H1 (cell line): ENCODE data around the gene UBR7. TPM values are rescaled to one million over a fixed set of nuclear protein-coding genes. Genes with fewer than 3 reads are reported as not detected.

ENCODE experiments used
- BRCA1 ChIP-seq: IDR thresholded peaks from 2 replicates; pipeline ENCODE4 v1.6.1; 2012; ENCODE audit warnings: low read depth, low read length, improper control_type of control experiment
- CBX5 ChIP-seq: fragments of 300-800, 300-1000 bp; sonication (generic); IDR thresholded peaks from 2 replicates; pipeline ENCODE4 v1.7.1; 2016; ENCODE audit warnings: antibody characterized with exemption, low read length, low read depth
- CEBPB ChIP-seq: IDR thresholded peaks from 2 replicates; pipeline ENCODE4 v1.6.1; 2012; ENCODE audit warnings: low read depth, low read length
- CTBP2 ChIP-seq: IDR thresholded peaks from 2 replicates; pipeline ENCODE4 v1.7.0; 2011; ENCODE audit warnings: borderline replicate concordance, mild to moderate bottlenecking, moderate library complexity, mixed read lengths, low read length; ENCODE audit not compliant: insufficient read depth, insufficient read length
- CTCF ChIP-seq, 3 experiments: IDR thresholded peaks; 1 replicate in 2 of 3; 2 replicates in 1 of 3; pipeline versions ENCODE4 v1.5.1 to v1.6.1; 2011; ENCODE audit warnings: low read length in 3 of 3, mild to moderate bottlenecking in 3 of 3, inconsistent platforms in 2 of 3, low read depth in 1 of 3, moderate library complexity in 1 of 3; ENCODE audit not compliant: insufficient read depth in 1 of 3; ENCODE audit errors: control extremely low read depth in 1 of 3
- FOSL1 ChIP-seq: IDR thresholded peaks from 2 replicates; pipeline ENCODE4 v1.6.1; 2011; ENCODE audit warnings: mild to moderate bottlenecking, low read depth, low read length, moderate library complexity; ENCODE audit not compliant: insufficient read depth
- JUN ChIP-seq: IDR thresholded peaks from 2 replicates; pipeline ENCODE4 v1.6.1; 2011; ENCODE audit warnings: low read depth, mild to moderate bottlenecking, improper control_type of control experiment, low read length
- KDM4A ChIP-seq: IDR thresholded peaks from one replicate; pipeline ENCODE4 v1.7.1; 2012; ENCODE audit warnings: low read depth, mild to moderate bottlenecking, moderate library complexity, low read length, inconsistent platforms; ENCODE audit not compliant: severe bottlenecking
- RAD21 ChIP-seq, 2 experiments: IDR thresholded peaks in 1 of 2; conservative IDR thresholded peaks in 1 of 2; 2 replicates each; pipeline ENCODE4 v1.6.1; 2011; ENCODE audit warnings: low read depth in 2 of 2, low read length in 2 of 2, improper control_type of control experiment in 1 of 2, inconsistent platforms in 1 of 2, mild to moderate bottlenecking in 1 of 2, moderate library complexity in 1 of 2
- RNF2 ChIP-seq: fragments of 200-900, 300-1000 bp; sonication (generic); IDR thresholded peaks from 2 replicates; pipeline ENCODE4 v1.7.1; 2016; ENCODE audit warnings: borderline replicate concordance, low read depth, mild to moderate bottlenecking, antibody characterized with exemption, low read length; ENCODE audit not compliant: poor library complexity, severe bottlenecking; ENCODE audit errors: missing control alignments
- SIX5 ChIP-seq: IDR thresholded peaks from 2 replicates; pipeline ENCODE4 v1.6.1; 2011; ENCODE audit warnings: mild to moderate bottlenecking, low read depth, low read length
- SP4 ChIP-seq: IDR thresholded peaks from 2 replicates; pipeline ENCODE4 v1.6.1; 2012; ENCODE audit warnings: low read length, inconsistent platforms
- SUZ12 ChIP-seq: fragments of 200-600 bp; sonication (generic); IDR thresholded peaks from 2 replicates; pipeline ENCODE4 v1.6.1; 2012; ENCODE audit warnings: mild to moderate bottlenecking, inconsistent platforms, low read length, moderate library complexity, mixed read lengths
- TEAD4 ChIP-seq: IDR thresholded peaks from 2 replicates; pipeline ENCODE4 v1.6.1; 2012; ENCODE audit warnings: low read depth, low read length, inconsistent platforms, mixed read lengths
- ZNF274 ChIP-seq: IDR thresholded peaks from 2 replicates; pipeline ENCODE4 v1.7.0; 2012; ENCODE audit warnings: low read length, borderline replicate concordance; ENCODE audit errors: extremely low read depth
- polyA plus RNA-seq, 7 experiments: library from polyadenylated mRNA; depleted of rRNA in 3 of 7; stranded (reverse) in 5 of 7; unstranded in 2 of 7; fragments of >200 nt in 5 of 7; fragments of 200-250 nt in 2 of 7; gene quantifications; 1 replicate in 5 of 7; 2 replicates in 1 of 7; 4 replicates in 1 of 7; pipeline versions ENCODE4 v1.2.1 to v1.2.3, GENCODE V29; 2011 to 2013; ENCODE audit warnings: missing spikeins in 2 of 7, mixed read lengths in 2 of 7
- total RNA-seq: library from RNA; stranded (reverse); fragmentation: NEBNext Ultra II Directional; extraction: Animal tissue kit (Norgen Biotek cat#: 25700); gene quantifications from 2 replicates; pipeline ENCODE4 v1.2.1, GENCODE V29; 2021

Gene UBR7
- total and polyA plus RNA-seq, 2 of the 8 experiments (the other 6 are each of a cell fraction or from before 2014, with no cell fraction given) = 20.1 to 28.4 TPM

GRCh38 chr14:93160353-93160801, 46.7 kb upstream of the UBR7 start (continued):
- TF ChIP-seq JUN (no peak), CBX5 (no peak), CTCF (IDR thresholded peaks at IDR 0.05; ENCODE audit: control extremely low read depth in 1 of 3, insufficient read depth in 1 of 3, low read depth in 1 of 3, low read length in 3 of 3) (peak; percentile 53 to 61 (median 58)), RNF2 (no peak), KDM4A (no peak), FOSL1 (no peak), RAD21 (IDR thresholded peaks at IDR 0.05 in 1 of 2, conservative IDR thresholded peaks at IDR 0.05 in 1 of 2; ENCODE audit: low read depth in 2 of 2, low read length in 2 of 2) (peak; percentile 64 to 75), BRCA1 (no peak), CTBP2 (no peak), SP4 (no peak), ZNF274 (no peak), TEAD4 (no peak), SIX5 (no peak), CEBPB (no peak), SUZ12 (no peak)
